CD4-positive, alpha-beta T cell treated with Interleukin-6 for 4 hours (primary cell): ENCODE results near the gene PPP1R14C.
"Not testable (repeated sequence)": the region's sequence is repeated elsewhere in the genome, so short reads cannot be mapped to it uniquely, and the experiment has no call there.

ENCODE experiments used
- DNase-seq: peaks from one replicate; pipeline ENCODE4 v3.0.0-alpha.2; 2020; ENCODE audit warnings: mixed read lengths

The PPP1R14C gene

GRCh38 chr6:150228072-150228733 is 85.4 kb downstream of the PPP1R14C start:
- no peak for DNase-seq

DNA sequence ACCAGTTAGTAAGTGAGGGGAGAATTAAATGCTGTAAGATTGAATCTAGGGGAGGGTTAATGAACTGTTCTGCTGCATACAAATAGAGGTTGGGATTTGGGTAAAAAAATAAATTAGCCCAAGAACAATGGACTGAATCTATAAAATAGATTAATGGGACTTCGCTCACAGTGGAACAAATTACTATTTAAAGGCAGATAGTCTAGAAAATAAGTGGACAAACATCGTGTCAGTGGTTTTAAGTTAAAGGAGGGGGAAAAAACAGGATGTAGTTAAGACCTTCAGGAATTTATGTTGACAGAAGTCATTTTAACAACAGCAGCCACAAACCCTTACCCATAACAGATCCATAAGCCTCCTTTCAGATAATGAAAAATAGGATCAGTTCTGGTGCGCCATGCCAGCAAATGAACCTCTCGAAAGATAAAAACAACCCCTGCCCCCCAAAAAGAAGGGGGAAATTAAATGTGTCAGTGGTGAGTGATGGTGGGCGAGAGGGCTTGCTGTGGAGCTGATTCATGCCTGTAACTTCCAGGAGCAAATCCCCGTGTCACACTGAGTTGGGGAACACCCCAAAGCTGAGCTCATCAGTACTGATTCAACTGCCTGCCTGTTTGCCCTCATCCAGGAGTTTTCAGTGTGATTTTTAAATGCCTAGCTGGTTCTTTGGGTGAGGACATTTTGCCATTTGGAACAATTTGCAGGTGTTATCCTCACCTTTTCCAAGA is 86.8 kb downstream of the PPP1R14C start:
- no peak for DNase-seq

DNA sequence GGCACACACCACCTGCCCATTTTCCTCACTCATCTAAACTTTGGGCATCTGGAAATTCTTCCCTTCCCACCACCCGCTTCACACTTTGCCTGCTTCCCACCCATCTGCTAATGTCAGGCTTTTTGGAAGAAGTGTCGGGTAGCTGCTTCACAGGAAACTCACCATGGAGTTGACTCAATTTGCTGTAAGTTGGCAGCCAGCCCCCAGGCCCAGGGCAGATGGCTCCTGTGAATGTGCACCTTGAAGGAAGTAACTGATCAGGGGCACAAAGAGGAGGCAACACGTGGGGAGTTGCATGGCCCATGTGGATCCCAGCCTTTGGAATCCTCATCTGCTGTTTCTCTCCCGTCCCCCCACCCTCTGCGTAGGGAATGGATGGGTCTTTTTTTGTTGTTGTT is 87.3 kb downstream of the PPP1R14C start:
- DNase-seq = no peak

GRCh38 chr6:150230832-150231524 is 88.1 kb downstream of the PPP1R14C start:
- DNase-seq = no peak

DNA sequence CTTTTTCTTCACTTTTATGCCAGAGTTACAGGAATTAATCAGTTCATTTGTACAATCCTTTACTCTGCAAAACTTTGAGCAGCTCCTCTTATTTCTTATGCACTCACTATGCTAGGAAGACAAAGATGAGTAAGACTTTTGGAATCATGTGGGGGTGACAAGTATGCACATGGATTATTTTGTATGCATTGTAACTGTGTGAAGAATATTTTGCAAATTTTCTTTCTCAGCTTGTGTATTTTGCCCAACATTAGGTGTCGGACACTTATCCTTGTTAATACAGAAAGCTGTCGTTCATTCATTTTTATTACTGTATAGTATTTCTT is 88.6 kb downstream of the PPP1R14C start:
- no peak for DNase-seq

DNA sequence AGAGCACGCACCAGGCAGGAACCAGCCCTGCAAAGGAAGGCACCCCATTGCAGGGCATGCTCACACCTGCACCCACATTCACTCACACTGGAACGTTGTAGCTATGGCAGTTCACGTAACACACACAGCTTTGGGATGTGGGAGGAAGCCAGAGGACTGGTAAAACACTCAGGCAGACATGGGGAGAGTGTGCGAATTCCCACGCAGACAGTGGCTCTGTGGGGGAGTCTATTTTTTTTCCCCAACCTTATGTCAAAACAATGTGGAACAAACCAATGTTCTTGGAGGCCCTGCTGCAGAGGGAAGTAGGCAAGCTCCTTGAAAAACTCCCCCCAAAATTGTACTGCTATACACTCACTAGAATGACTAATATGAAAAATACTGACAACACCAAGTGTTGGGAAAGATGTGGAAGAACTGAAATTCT is 91.0 kb downstream of the PPP1R14C start:
- DNase-seq = no peak

DNA sequence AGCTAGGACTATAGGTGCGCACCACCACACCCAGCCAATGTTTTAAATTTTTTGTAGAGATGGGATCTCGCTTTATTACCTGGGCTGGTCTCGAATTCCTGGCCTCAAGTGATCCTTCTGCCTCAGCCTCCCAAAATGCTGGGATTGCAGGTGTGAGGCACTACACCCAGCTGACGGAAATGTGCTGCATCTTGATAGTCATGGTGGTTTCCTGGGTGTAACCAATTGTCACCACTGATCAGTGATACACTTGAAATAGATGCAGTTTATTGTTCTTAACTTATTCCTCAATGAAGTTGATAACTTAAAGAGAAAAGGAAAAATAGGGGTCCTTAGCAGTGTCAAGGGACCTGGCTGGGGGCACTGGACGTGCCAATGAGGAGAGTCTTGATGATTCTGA is 92.4 kb downstream of the PPP1R14C start:
- DNase-seq = no peak

- no peak for DNase-seq
Measured at GRCh38 chr6:150236114-150236513, 93.3 kb downstream of the PPP1R14C start.

GRCh38 chr6:150236544-150236943 is 93.7 kb downstream of the PPP1R14C start:
- no peak for DNase-seq

GRCh38 chr6:150237626-150238025 is 94.8 kb downstream of the PPP1R14C start:
- no peak for DNase-seq

- no peak for DNase-seq
Measured at GRCh38 chr6:150238336-150238741, 95.5 kb downstream of the PPP1R14C start.

DNA sequence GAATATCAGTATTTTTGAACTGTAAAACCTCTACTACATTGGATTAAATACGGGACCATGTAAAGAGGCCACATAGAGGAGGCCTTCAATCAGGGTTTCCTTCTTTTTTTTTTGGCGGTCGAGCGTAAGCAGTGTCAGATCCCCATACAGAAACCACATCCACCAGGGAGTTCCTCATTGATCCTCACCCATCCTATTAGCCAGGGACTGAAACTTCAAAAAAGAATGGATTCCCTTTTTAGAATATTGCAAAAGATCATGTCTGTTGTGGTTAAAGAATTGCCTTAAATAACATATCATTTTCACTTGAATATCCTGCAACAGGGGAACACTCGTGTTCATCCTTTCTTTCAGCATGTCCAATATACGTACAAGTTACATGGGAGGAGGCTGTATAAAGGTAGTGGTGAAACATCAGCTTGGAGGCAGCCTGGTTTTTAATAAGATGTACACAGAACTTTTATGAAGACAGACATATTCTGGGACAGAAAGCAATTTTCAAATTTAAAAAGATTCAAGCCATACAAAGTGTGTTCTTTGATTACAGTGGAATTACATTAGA is 96.1 kb downstream of the PPP1R14C start:
- no peak for DNase-seq

GRCh38 chr6:150241756-150242155 is 98.9 kb downstream of the PPP1R14C start:
- DNase-seq = not testable (repeated sequence)

DNA sequence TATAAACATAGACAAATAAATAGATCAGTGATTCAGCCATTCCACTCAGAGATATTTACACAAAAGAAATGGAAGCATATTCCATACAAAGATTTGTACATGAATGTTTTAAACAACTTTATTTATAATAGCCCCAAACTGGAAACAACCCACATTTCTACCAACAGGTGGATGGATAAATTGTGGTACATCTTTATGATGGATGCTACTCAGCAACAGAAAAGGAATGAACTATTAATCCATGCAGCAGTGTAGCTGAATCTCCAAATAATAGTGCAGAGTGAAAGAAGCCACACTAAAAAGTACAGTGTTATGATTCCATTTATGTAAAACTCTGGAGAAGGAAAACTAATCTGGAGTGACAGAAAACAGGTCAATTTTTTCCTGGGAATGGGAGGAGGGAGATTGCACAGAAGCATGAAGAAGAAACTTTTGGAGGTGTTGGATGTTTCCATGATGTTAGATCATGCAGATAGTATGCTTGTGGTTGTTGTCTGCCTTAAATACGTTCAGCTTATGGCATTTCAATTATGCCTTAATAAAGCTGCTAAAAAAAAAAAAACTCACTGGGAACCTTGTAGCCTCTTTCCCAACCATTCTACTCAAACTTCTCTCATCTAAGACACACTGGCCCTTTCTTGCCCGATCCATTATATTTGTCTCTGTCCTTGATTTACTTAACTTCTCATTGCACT is 100.9 kb downstream of the PPP1R14C start:
- DNase-seq = no peak

GRCh38 chr6:150245148-150245935 is 102.5 kb downstream of the PPP1R14C start:
- no peak for DNase-seq

DNA sequence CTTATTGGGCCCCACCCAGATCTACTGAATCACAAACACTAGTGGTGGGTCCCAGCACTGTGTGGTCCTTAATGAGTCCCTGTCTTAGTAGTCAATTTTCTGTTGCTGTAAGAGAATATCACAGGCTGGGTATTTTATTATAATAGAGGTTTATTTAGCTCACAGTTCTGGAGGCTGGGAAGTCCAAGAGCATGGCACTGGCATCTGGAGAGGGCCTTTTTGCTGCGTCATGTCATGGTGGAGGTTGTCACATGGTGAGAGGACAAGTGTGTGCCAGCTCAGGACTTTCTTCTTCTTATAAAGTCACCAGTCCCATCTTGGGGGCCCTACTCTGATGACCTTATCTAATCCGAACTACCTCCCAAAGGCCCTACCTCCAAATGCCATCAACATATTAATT is 105.0 kb downstream of the PPP1R14C start:
- DNase-seq = no peak

DNA sequence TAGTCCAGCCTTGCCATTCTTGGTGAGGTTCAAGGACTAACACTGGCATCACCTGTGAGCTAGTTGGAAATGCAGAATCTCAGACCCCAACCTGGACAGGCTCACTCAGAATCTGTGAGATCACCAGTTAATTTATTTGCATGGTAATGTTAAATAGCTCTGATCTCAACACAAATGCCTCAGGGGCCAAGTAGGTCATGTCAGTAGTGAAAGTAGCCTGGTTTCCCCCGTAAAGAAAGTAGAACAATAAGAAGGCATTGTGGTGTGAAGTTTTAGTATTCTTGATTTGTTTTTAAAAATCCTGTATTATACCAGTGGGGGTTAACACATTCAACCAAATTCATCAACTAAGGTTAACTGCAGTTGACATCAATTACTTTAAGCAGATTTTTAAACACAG is 105.5 kb downstream of the PPP1R14C start:
- DNase-seq = no peak

DNA sequence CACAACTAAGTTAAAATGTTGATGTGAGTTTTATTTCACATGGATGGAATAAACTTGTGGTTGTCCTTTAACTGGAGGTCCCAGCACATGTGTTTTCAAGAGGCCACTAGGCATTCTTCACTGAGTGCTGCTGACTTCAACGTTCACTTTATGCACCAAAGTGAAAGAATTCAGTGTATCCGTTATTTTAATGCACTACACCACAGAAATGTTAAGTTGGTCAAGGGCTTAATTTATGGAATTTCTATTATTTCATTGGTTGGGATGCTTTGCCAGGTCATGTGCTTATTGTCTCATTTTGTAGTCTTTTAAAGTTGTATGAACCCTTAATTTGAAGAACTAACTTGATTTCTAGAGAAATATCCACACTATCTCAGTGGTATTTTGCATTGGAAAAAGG is 106.4 kb downstream of the PPP1R14C start:
- DNase-seq = no peak

DNA sequence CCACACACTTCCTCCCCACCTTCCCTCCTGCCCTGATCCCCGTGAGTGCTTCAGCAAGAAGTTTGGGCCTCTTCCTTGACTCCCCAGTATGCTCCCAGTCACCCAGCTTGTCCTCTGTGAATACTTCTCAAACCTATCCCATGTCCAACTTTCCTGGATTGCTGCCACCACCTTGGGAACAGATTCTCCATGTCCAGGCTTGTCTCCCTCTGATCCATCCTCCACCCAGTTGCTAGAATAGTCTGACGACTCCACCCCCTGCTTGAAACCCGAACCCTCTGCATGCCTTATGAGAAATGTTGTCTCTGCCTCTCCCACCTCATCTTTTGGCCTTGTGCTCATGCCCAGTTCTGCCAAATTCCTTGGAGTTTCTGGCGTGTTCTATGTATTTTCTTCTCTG is 108.0 kb downstream of the PPP1R14C start:
- no peak for DNase-seq

- no peak for DNase-seq
Measured at GRCh38 chr6:150251566-150252186, 108.8 kb downstream of the PPP1R14C start.

GRCh38 chr6:150252714-150253444 is 110.0 kb downstream of the PPP1R14C start:
- no peak for DNase-seq
